WTC11 (cell line): ENCODE data around the gene DAB1. TPM values are rescaled to one million over a fixed set of nuclear protein-coding genes. Genes with fewer than 3 reads are reported as not detected.

Source experiments
- ATAC-seq: fragments of 200-7000 bp; cut with Tn5 transposase; 2 replicates; pipeline ENCODE4 v1.10.0; 2021; ENCODE audit warnings: mild to moderate bottlenecking, moderate library complexity
- CTCF ChIA-PET: fragments of 300-600 bp; sonication (Branson Sonifier 250); formaldehyde crosslinking; loops from one replicate; lab custom pipeline; 2021; ENCODE audit warnings: antibody characterized with exemption; lab: Charles Lee
- POLR2A ChIA-PET: fragments of 350-600 bp; sonication (Branson Sonifier 250); formaldehyde crosslinking; loops from one replicate; lab custom pipeline; 2021; ENCODE audit warnings: antibody characterized with exemption; lab: Charles Lee
- DNase-seq: peaks from one replicate; pipeline ENCODE4 v3.0.0; 2021; ENCODE audit warnings: low spot score
- H3K27ac Mint-ChIP-seq: 2 replicates; pipeline ENCODE4 v1.8.0; 2021; ENCODE audit warnings: mixed read lengths
- H3K27me3 Mint-ChIP-seq: 2 replicates; pipeline ENCODE4 v1.8.0; 2021; ENCODE audit warnings: low read depth, mild to moderate bottlenecking, moderate library complexity, mixed read lengths
- H3K36me3 Mint-ChIP-seq: 2 replicates; pipeline ENCODE4 v1.8.0; 2021; ENCODE audit warnings: mixed read lengths
- H3K4me1 Mint-ChIP-seq: 2 replicates; pipeline ENCODE4 v1.8.0; 2022; ENCODE audit warnings: mixed read lengths
- H3K4me3 Mint-ChIP-seq: 2 replicates; pipeline ENCODE4 v1.8.0; 2021; ENCODE audit warnings: mild to moderate bottlenecking, moderate library complexity, mixed read lengths
- H3K9me3 Mint-ChIP-seq: 2 replicates; pipeline ENCODE4 v1.8.0; 2021; ENCODE audit warnings: mixed read lengths
- ESRRA ChIP-seq: sonication (generic); formaldehyde crosslinking; IDR thresholded peaks from 2 replicates; pipeline ENCODE4 v1.8.1; 2022; ENCODE audit warnings: mild to moderate bottlenecking, missing genetic modification reagents, borderline replicate concordance
- GRHL2 ChIP-seq: fragments of 250-450 bp; sonication (Bioruptor Pico); IDR thresholded peaks from 2 replicates; pipeline ENCODE4 v1.8.0; 2022; ENCODE audit warnings: mild to moderate bottlenecking, moderate library complexity; ENCODE audit not compliant: insufficient replicate concordance, severe bottlenecking
- GTF2I ChIP-seq: fragments of 250-450 bp; sonication (Bioruptor Pico); conservative IDR thresholded peaks from 2 replicates; pipeline ENCODE4 v1.4.0; 2021; ENCODE audit warnings: mild to moderate bottlenecking
- NFE2L1 ChIP-seq: sonication (generic); formaldehyde crosslinking; IDR thresholded peaks from 2 replicates; pipeline ENCODE4 v1.8.1; 2023; ENCODE audit warnings: missing genetic modification reagents
- RELA ChIP-seq: sonication (generic); formaldehyde crosslinking; IDR thresholded peaks from 2 replicates; pipeline ENCODE4 v1.8.1; 2022; ENCODE audit warnings: missing genetic modification reagents, mild to moderate bottlenecking, borderline replicate concordance
- TP53 ChIP-seq: sonication (generic); formaldehyde crosslinking; IDR thresholded peaks from 2 replicates; pipeline ENCODE4 v1.8.1; 2023; ENCODE audit warnings: mild to moderate bottlenecking, missing genetic modification reagents
- ZNF263 ChIP-seq: sonication (generic); formaldehyde crosslinking; IDR thresholded peaks from 2 replicates; pipeline ENCODE4 v1.8.1; 2022; ENCODE audit warnings: low read depth, mild to moderate bottlenecking, moderate library complexity, missing genetic modification reagents
- ZNF423 ChIP-seq: fragments of 250-450 bp; sonication (Bioruptor Pico); IDR thresholded peaks from 2 replicates; pipeline ENCODE4 v2.1.2; 2022; ENCODE audit warnings: mild to moderate bottlenecking, moderate library complexity
- total RNA-seq: library from RNA; stranded (reverse); gene quantifications from 3 replicates; pipeline ENCODE4 v1.2.3, GENCODE V29; 2021
- TF ChIP-seq, protein P1 (sequence below): fragments of 250-450 bp; sonication (Bioruptor Pico); IDR thresholded peaks from 2 replicates; pipeline ENCODE4 v1.9.0; 2021; ENCODE audit warnings: mild to moderate bottlenecking, borderline replicate concordance
- TF ChIP-seq, protein P2 (sequence below): sonication (generic); formaldehyde crosslinking; IDR thresholded peaks from 2 replicates; pipeline ENCODE4 v1.8.0; 2023; ENCODE audit warnings: mild to moderate bottlenecking, missing genetic modification reagents
- TF ChIP-seq, protein P3 (sequence below): sonication (generic); formaldehyde crosslinking; IDR thresholded peaks from 2 replicates; pipeline ENCODE4 v1.8.0; 2023; ENCODE audit warnings: missing genetic modification reagents, mild to moderate bottlenecking, borderline replicate concordance
- TF ChIP-seq, protein P4 (sequence below): sonication (generic); formaldehyde crosslinking; IDR thresholded peaks from 2 replicates; pipeline ENCODE4 v1.8.0; 2022; ENCODE audit warnings: mild to moderate bottlenecking, missing genetic modification reagents
- TF ChIP-seq, protein P5 (sequence below): sonication (generic); formaldehyde crosslinking; IDR thresholded peaks from 2 replicates; pipeline ENCODE4 v1.8.0; 2022; ENCODE audit warnings: mild to moderate bottlenecking, missing genetic modification reagents
- TF ChIP-seq, protein P6 (sequence below): sonication (generic); formaldehyde crosslinking; IDR thresholded peaks from 2 replicates; pipeline ENCODE4 v1.8.0; 2022; ENCODE audit warnings: mild to moderate bottlenecking, missing genetic modification reagents
- TF ChIP-seq, protein P7 (sequence below): sonication (generic); formaldehyde crosslinking; IDR thresholded peaks from 2 replicates; pipeline ENCODE4 v1.8.1; 2022; ENCODE audit warnings: low read depth, missing genetic modification reagents, borderline replicate concordance

DAB1 gene
- total RNA-seq, 1 experiment from 2014 or later: 10.7 TPM

DNA sequence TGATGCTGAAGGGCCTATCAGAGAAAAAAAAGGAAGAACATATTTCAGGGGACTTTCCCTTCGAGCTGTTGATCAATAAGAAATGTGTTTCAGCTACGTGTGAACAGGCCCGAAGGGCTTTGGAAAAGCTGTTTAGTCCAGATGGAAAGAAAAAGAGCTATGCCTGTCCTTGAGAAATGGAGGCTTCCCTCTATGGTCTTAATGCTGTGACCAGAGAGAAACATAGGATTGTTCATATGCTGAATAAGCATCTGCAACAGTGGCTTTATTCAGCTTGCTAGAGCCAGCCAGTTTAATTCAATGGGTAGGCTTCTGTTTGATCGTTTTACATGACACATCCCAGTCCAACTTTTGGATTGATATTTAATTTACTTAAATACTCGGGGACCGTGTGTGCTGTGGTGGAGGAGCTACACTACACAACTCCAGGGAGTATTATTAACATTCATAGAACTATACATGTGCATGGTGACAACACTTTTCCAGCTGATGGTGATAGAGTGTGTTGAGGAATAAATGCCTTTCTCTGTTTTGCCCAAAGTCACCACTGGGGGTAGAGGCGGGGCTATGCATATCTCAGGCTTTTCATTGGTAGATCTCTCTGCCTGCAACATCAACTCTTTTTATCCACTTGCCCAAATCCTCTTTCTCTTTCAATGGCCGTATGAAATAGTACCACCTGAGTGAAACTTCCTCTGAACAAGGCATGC lies 351.3 kb downstream of the DAB1 start (continued):
- TF ChIP-seq, protein P1, sequence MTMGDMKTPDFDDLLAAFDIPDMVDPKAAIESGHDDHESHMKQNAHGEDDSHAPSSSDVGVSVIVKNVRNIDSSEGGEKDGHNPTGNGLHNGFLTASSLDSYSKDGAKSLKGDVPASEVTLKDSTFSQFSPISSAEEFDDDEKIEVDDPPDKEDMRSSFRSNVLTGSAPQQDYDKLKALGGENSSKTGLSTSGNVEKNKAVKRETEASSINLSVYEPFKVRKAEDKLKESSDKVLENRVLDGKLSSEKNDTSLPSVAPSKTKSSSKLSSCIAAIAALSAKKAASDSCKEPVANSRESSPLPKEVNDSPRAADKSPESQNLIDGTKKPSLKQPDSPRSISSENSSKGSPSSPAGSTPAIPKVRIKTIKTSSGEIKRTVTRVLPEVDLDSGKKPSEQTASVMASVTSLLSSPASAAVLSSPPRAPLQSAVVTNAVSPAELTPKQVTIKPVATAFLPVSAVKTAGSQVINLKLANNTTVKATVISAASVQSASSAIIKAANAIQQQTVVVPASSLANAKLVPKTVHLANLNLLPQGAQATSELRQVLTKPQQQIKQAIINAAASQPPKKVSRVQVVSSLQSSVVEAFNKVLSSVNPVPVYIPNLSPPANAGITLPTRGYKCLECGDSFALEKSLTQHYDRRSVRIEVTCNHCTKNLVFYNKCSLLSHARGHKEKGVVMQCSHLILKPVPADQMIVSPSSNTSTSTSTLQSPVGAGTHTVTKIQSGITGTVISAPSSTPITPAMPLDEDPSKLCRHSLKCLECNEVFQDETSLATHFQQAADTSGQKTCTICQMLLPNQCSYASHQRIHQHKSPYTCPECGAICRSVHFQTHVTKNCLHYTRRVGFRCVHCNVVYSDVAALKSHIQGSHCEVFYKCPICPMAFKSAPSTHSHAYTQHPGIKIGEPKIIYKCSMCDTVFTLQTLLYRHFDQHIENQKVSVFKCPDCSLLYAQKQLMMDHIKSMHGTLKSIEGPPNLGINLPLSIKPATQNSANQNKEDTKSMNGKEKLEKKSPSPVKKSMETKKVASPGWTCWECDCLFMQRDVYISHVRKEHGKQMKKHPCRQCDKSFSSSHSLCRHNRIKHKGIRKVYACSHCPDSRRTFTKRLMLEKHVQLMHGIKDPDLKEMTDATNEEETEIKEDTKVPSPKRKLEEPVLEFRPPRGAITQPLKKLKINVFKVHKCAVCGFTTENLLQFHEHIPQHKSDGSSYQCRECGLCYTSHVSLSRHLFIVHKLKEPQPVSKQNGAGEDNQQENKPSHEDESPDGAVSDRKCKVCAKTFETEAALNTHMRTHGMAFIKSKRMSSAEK (CRISPR knock-in tag): no peak
- no peak for TF ChIP-seq GRHL2 (CRISPR knock-in tag)

DNA sequence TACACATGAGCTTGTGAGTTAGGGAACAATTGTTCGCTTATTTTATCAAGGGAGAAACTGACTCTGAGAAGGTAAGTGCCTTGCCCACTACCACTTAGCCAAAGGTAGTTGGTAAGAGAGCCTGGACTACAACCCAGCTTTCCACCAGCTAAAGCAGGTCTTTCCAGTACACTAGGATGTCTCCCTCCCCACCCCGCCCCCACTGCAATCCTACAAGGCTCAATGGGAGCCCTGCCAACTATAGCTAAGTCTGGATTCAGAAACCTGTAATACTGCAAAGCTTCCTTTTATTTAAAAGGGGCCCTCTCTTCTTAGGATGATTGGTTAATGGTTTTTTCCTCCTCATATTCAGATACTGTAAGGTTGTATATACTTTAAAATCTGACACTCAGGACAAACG lies 356.0 kb downstream of the DAB1 start:
- POLR2A ChIA-PET: no interaction called here
- Mint-ChIP-seq H3K9me3 (no peaks in the 10 kb centered on the region), H3K27ac (no peak overlapping the region), H3K4me1 (peaks cover 21% of the 10 kb centered on the region), H3K4me3 (no peak overlapping the region), H3K27me3 (no peaks in the 10 kb centered on the region), H3K36me3 (no peaks in the 10 kb centered on the region)
- DNase-seq: no peak
- CTCF ChIA-PET: interaction anchor here (0.8 to 1.3 kb wide), 2 partner anchors 236 to 250 kb away, joined by 3 to 6 read pairs; no protein-coding TSS in a partner anchor
- no peak for TF ChIP-seq TP53 (CRISPR knock-in tag)
- TF ChIP-seq, protein P2, sequence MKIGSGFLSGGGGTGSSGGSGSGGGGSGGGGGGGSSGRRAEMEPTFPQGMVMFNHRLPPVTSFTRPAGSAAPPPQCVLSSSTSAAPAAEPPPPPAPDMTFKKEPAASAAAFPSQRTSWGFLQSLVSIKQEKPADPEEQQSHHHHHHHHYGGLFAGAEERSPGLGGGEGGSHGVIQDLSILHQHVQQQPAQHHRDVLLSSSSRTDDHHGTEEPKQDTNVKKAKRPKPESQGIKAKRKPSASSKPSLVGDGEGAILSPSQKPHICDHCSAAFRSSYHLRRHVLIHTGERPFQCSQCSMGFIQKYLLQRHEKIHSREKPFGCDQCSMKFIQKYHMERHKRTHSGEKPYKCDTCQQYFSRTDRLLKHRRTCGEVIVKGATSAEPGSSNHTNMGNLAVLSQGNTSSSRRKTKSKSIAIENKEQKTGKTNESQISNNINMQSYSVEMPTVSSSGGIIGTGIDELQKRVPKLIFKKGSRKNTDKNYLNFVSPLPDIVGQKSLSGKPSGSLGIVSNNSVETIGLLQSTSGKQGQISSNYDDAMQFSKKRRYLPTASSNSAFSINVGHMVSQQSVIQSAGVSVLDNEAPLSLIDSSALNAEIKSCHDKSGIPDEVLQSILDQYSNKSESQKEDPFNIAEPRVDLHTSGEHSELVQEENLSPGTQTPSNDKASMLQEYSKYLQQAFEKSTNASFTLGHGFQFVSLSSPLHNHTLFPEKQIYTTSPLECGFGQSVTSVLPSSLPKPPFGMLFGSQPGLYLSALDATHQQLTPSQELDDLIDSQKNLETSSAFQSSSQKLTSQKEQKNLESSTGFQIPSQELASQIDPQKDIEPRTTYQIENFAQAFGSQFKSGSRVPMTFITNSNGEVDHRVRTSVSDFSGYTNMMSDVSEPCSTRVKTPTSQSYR: no peak
- TF ChIP-seq, all 79 proteins: peak for 0
- peak; percentile 44; the same call in 1 of the 2 replicates for ATAC-seq

DNA sequence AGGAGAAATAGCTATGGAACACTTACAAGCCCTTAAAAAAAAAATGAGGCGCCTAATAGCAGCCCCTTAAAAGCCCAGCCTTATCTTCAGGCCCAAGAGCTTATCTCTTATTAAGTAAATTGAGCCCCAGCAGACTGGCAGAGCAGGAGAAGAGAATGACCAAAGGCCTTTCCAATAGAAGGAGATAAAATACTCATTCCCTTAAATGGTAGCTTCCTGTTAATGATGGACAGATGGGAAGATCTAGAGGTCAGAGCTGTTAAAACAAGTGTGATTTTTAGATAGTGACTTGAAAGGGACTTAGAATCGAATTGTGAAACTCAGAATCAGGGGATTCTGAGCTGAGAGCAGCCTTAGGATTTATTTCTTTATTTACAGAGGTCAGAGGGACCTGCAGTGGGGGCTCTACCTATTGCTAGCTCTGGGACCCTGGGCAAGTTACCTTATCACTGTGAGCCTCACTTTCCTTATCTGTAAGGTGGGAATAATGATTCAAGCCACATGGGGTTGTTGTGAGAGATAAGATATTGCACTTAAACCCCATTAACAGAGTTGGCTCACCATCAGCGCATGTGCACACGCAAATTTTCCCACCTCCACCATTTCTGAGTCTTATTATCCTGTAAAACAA lies 356.8 kb downstream of the DAB1 start:
- no peak for DNase-seq
- Mint-ChIP-seq H3K27me3 (no peaks in the 10 kb centered on the region), H3K27ac (no peak overlapping the region), H3K9me3 (no peaks in the 10 kb centered on the region), H3K4me1 (peaks cover 18% of the 10 kb centered on the region), H3K36me3 (no peaks in the 10 kb centered on the region), H3K4me3 (no peak overlapping the region)
- no peak for ATAC-seq
- POLR2A ChIA-PET: no interaction called here
- CTCF ChIA-PET: interaction anchor here (0.8 to 1.3 kb wide), 2 partner anchors 235 to 249 kb away, joined by 3 to 6 read pairs; no protein-coding TSS in a partner anchor
- TF ChIP-seq, protein P3, sequence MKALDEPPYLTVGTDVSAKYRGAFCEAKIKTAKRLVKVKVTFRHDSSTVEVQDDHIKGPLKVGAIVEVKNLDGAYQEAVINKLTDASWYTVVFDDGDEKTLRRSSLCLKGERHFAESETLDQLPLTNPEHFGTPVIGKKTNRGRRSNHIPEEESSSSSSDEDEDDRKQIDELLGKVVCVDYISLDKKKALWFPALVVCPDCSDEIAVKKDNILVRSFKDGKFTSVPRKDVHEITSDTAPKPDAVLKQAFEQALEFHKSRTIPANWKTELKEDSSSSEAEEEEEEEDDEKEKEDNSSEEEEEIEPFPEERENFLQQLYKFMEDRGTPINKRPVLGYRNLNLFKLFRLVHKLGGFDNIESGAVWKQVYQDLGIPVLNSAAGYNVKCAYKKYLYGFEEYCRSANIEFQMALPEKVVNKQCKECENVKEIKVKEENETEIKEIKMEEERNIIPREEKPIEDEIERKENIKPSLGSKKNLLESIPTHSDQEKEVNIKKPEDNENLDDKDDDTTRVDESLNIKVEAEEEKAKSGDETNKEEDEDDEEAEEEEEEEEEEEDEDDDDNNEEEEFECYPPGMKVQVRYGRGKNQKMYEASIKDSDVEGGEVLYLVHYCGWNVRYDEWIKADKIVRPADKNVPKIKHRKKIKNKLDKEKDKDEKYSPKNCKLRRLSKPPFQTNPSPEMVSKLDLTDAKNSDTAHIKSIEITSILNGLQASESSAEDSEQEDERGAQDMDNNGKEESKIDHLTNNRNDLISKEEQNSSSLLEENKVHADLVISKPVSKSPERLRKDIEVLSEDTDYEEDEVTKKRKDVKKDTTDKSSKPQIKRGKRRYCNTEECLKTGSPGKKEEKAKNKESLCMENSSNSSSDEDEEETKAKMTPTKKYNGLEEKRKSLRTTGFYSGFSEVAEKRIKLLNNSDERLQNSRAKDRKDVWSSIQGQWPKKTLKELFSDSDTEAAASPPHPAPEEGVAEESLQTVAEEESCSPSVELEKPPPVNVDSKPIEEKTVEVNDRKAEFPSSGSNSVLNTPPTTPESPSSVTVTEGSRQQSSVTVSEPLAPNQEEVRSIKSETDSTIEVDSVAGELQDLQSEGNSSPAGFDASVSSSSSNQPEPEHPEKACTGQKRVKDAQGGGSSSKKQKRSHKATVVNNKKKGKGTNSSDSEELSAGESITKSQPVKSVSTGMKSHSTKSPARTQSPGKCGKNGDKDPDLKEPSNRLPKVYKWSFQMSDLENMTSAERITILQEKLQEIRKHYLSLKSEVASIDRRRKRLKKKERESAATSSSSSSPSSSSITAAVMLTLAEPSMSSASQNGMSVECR (CRISPR knock-in tag): no peak
- TF ChIP-seq, protein P4, sequence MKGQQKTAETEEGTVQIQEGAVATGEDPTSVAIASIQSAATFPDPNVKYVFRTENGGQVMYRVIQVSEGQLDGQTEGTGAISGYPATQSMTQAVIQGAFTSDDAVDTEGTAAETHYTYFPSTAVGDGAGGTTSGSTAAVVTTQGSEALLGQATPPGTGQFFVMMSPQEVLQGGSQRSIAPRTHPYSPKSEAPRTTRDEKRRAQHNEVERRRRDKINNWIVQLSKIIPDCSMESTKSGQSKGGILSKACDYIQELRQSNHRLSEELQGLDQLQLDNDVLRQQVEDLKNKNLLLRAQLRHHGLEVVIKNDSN: no peak
- TF ChIP-seq ZNF423: no peak
- no peak for TF ChIP-seq GTF2I (CRISPR knock-in tag)
- no peak for TF ChIP-seq ZNF263 (CRISPR knock-in tag)
- TF ChIP-seq, protein P5, sequence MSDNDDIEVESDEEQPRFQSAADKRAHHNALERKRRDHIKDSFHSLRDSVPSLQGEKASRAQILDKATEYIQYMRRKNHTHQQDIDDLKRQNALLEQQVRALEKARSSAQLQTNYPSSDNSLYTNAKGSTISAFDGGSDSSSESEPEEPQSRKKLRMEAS (CRISPR knock-in tag): no peak
- TF ChIP-seq RELA (CRISPR knock-in tag): no peak
- no peak for TF ChIP-seq ESRRA
- no peak for TF ChIP-seq NFE2L1 (CRISPR knock-in tag)
- TF ChIP-seq, protein P6, sequence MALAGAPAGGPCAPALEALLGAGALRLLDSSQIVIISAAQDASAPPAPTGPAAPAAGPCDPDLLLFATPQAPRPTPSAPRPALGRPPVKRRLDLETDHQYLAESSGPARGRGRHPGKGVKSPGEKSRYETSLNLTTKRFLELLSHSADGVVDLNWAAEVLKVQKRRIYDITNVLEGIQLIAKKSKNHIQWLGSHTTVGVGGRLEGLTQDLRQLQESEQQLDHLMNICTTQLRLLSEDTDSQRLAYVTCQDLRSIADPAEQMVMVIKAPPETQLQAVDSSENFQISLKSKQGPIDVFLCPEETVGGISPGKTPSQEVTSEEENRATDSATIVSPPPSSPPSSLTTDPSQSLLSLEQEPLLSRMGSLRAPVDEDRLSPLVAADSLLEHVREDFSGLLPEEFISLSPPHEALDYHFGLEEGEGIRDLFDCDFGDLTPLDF (CRISPR knock-in tag): no peak
- TF ChIP-seq, protein P7, sequence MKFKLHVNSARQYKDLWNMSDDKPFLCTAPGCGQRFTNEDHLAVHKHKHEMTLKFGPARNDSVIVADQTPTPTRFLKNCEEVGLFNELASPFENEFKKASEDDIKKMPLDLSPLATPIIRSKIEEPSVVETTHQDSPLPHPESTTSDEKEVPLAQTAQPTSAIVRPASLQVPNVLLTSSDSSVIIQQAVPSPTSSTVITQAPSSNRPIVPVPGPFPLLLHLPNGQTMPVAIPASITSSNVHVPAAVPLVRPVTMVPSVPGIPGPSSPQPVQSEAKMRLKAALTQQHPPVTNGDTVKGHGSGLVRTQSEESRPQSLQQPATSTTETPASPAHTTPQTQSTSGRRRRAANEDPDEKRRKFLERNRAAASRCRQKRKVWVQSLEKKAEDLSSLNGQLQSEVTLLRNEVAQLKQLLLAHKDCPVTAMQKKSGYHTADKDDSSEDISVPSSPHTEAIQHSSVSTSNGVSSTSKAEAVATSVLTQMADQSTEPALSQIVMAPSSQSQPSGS: no peak
